HepG2 (cell line): ENCODE data around the gene MNT. TPM values are rescaled to one million over a fixed set of nuclear protein-coding genes. Genes with fewer than 3 reads are reported as not detected.
A peak's percentile ranks its signal among the peaks of the same experiment; 100 is the strongest.

Experiments
- ARID3A ChIP-seq: IDR thresholded peaks from 2 replicates; pipeline ENCODE4 v1.6.1; 2012; ENCODE audit warnings: low read depth, low read length, improper control_type of control experiment
- ARNT2 ChIP-seq: sonication (generic); formaldehyde crosslinking; IDR thresholded peaks from 2 replicates; pipeline ENCODE4 v1.8.0; 2022; ENCODE audit warnings: mild to moderate bottlenecking, low read depth, missing genetic modification reagents, moderate library complexity
- FIP1L1 ChIP-seq: fragments of 200-400 bp; formaldehyde crosslinking; IDR thresholded peaks from 2 replicates; pipeline ENCODE4 v1.6.1; 2018; ENCODE audit warnings: low read depth, mild to moderate bottlenecking, low read length, moderate library complexity, borderline replicate concordance; ENCODE audit not compliant: insufficient read depth
- MED8 ChIP-seq: sonication (generic); formaldehyde crosslinking; IDR thresholded peaks from 2 replicates; pipeline ENCODE4 v1.8.1; 2023; ENCODE audit warnings: mild to moderate bottlenecking, missing genetic modification reagents; ENCODE audit not compliant: insufficient replicate concordance
- MZF1 ChIP-seq: sonication (generic); formaldehyde crosslinking; IDR thresholded peaks from 2 replicates; pipeline ENCODE4 v1.8.1; 2023; ENCODE audit warnings: mild to moderate bottlenecking, missing genetic modification reagents, borderline replicate concordance
- NFYC ChIP-seq: IDR thresholded peaks from 2 replicates; pipeline ENCODE4 v1.6.1; 2016; ENCODE audit warnings: missing genetic modification reagents, missing compliant biosample characterization
- POLR2G ChIP-seq: fragments of 200-400 bp; formaldehyde crosslinking; IDR thresholded peaks from 2 replicates; pipeline ENCODE4 v1.6.1; 2018; ENCODE audit warnings: mild to moderate bottlenecking, low read depth, low read length, moderate library complexity
- REPIN1 ChIP-seq: sonication (generic); formaldehyde crosslinking; IDR thresholded peaks from 2 replicates; pipeline ENCODE4 v1.8.0; 2022; ENCODE audit warnings: missing genetic modification reagents, low read depth, mild to moderate bottlenecking, borderline replicate concordance
- RFXANK ChIP-seq: IDR thresholded peaks from 2 replicates; pipeline ENCODE4 v1.6.1; 2016
- SAFB2 ChIP-seq: sonication (generic); formaldehyde crosslinking; IDR thresholded peaks from 2 replicates; pipeline ENCODE4 v1.5.1; 2020; ENCODE audit warnings: missing genetic modification reagents, low read depth, mild to moderate bottlenecking, borderline replicate concordance
- SP2 ChIP-seq: sonication (generic); formaldehyde crosslinking; IDR thresholded peaks from 2 replicates; pipeline ENCODE4 v1.5.1; 2020; ENCODE audit warnings: mild to moderate bottlenecking, missing genetic modification reagents
- TFDP1 ChIP-seq: IDR thresholded peaks from 2 replicates; pipeline ENCODE4 v1.6.1; 2016; ENCODE audit warnings: missing compliant biosample characterization, missing genetic modification reagents, borderline replicate concordance
- YY1 ChIP-seq: IDR thresholded peaks from 2 replicates; pipeline ENCODE4 v1.6.1; 2011; ENCODE audit warnings: low read length, low read depth, moderate library complexity, mild to moderate bottlenecking; ENCODE audit not compliant: insufficient read depth, insufficient replicate concordance
- ZBTB43 ChIP-seq: sonication (generic); formaldehyde crosslinking; conservative IDR thresholded peaks from 2 replicates; pipeline ENCODE4 v1.4.0; 2020; ENCODE audit warnings: missing genetic modification reagents
- ZBTB46 ChIP-seq: sonication (generic); formaldehyde crosslinking; IDR thresholded peaks from 2 replicates; pipeline ENCODE4 v1.4.0; 2020; ENCODE audit warnings: mild to moderate bottlenecking, missing genetic modification reagents, borderline replicate concordance
- ZNF567 ChIP-seq: sonication (generic); formaldehyde crosslinking; IDR thresholded peaks from 2 replicates; pipeline ENCODE4 v1.8.1; 2023; ENCODE audit warnings: mild to moderate bottlenecking, missing genetic modification reagents, borderline replicate concordance
- polyA plus RNA-seq, 8 experiments: library from polyadenylated mRNA; depleted of rRNA in 3 of 8; stranded (reverse) in 7 of 8; unstranded in 1 of 8; fragments of >200 nt; fragmentation: Illumina TruSeq in 4 of 8; extraction: Trizol in 4 of 8; gene quantifications; 2 replicates each; pipeline versions ENCODE4 v1.2.1 to v1.2.3, GENCODE V29; 2011 to 2016; ENCODE audit warnings: low read depth in 4 of 8, missing spikeins in 1 of 8, mixed read lengths in 1 of 8; ENCODE audit not compliant: insufficient read depth in 1 of 8
- total RNA-seq, 5 experiments: library from RNA; depleted of rRNA; stranded (reverse); fragments of >200 nt; fragmentation: Illumina TruSeq; extraction: Trizol; gene quantifications; 2 replicates each; pipeline ENCODE4 v1.2.3, GENCODE V29; 2016; ENCODE audit warnings: low read depth in 1 of 5
- TF ChIP-seq, protein P1 (sequence below): sonication (generic); formaldehyde crosslinking; IDR thresholded peaks from 2 replicates; pipeline ENCODE4 v1.5.1; 2020; ENCODE audit warnings: mild to moderate bottlenecking, missing genetic modification reagents, borderline replicate concordance
- TF ChIP-seq, protein P2 (sequence below): sonication (generic); formaldehyde crosslinking; IDR thresholded peaks from 2 replicates; pipeline ENCODE4 v1.8.1; 2023; ENCODE audit warnings: mild to moderate bottlenecking, missing genetic modification reagents, borderline replicate concordance

MNT gene
- total and polyA plus RNA-seq, 2 of the 13 experiments (the other 11 are each of a cell fraction or from before 2014, with no cell fraction given), result 2.1 to 3.5 TPM

GRCh38 chr17:2401426-2402221, 764 bp upstream of the MNT start (continued):
- TF ChIP-seq ZBTB46 (CRISPR knock-in tag), result no peak
- no peak for TF ChIP-seq RFXANK
- TF ChIP-seq SP2, result peak; percentile 56; the same call in 1 of the 2 replicates
- TF ChIP-seq ZBTB43, result 0 out of 2 replicates have a peak, but pooled peaks have one; percentile 9
- TF ChIP-seq FIP1L1, result no peak
- TF ChIP-seq ZNF567, result no peak
- TF ChIP-seq TFDP1, result no peak; the same call in 1 of the 2 replicates
- no peak for TF ChIP-seq ARID3A
- TF ChIP-seq, protein P1, sequence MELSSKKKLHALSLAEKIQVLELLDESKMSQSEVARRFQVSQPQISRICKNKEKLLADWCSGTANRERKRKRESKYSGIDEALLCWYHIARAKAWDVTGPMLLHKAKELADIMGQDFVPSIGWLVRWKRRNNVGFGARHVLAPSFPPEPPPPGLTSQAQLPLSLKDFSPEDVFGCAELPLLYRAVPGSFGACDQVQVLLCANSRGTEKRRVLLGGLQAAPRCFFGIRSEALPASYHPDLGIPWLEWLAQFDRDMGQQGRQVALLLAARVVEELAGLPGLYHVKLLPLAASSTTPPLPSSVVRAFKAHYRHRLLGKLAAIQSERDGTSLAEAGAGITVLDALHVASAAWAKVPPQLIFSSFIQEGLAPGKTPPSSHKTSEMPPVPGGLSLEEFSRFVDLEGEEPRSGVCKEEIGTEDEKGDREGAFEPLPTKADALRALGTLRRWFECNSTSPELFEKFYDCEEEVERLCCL, result no peak
- TF ChIP-seq MZF1 (CRISPR knock-in tag), result no peak
- TF ChIP-seq YY1, result peak; percentile 71
- TF ChIP-seq ARNT2, result peak; percentile 24; the same call in 1 of the 2 replicates
- no peak for TF ChIP-seq SAFB2
- TF ChIP-seq MED8, result peak; percentile 41
- TF ChIP-seq, protein P2, sequence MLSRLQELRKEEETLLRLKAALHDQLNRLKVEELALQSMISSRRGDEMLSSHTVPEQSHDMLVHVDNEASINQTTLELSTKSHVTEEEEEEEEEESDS (CRISPR knock-in tag), result no peak
- peak; percentile 88 for TF ChIP-seq NFYC (CRISPR knock-in tag)
- TF ChIP-seq POLR2G, result no peak; the same call in 1 of the 2 replicates
- TF ChIP-seq REPIN1 (CRISPR knock-in tag), result peak; percentile 74
